Activated CD4-positive, alpha-beta memory T cell treated with anti-CD3 and anti-CD28 coated beads for 36 hours (primary cell): ENCODE results near the gene GPR35. TPM values are rescaled to one million over a fixed set of nuclear protein-coding genes. Genes with fewer than 3 reads are reported as not detected.

Source experiments
- CTCF ChIA-PET: fragments of 350-600 bp; sonication (Branson Sonifier 250); formaldehyde crosslinking; loops from one replicate; lab custom pipeline; 2021; ENCODE audit warnings: antibody characterized with exemption, inconsistent platforms; lab: Charles Lee
- POLR2A ChIA-PET: fragments of 350-600 bp; sonication (Branson Sonifier 250); formaldehyde crosslinking; loops from one replicate; lab custom pipeline; 2021; ENCODE audit warnings: antibody characterized with exemption; lab: Charles Lee
- DNase-seq: peaks from one replicate; pipeline ENCODE4 v3.0.0-alpha.2; 2020
- H3K27ac Mint-ChIP-seq: one replicate; pipeline ENCODE4 v1.8.0; 2021; ENCODE audit warnings: mixed read lengths
- H3K27me3 Mint-ChIP-seq: one replicate; pipeline ENCODE4 v1.8.0; 2021; ENCODE audit warnings: mixed read lengths
- H3K36me3 Mint-ChIP-seq: one replicate; pipeline ENCODE4 v1.8.0; 2021; ENCODE audit warnings: mixed read lengths
- H3K4me1 Mint-ChIP-seq: one replicate; pipeline ENCODE4 v1.8.0; 2021; ENCODE audit warnings: low read depth, mixed read lengths
- H3K4me3 Mint-ChIP-seq: one replicate; pipeline ENCODE4 v1.8.0; 2021; ENCODE audit warnings: mild to moderate bottlenecking, mixed read lengths
- H3K9me3 Mint-ChIP-seq: one replicate; pipeline ENCODE4 v1.8.0; 2021; ENCODE audit warnings: mixed read lengths
- intact Hi-C: fragments of 100-400 bp; cut with micrococcal nuclease; formaldehyde crosslinking; loops from one replicate; pipeline ENCODE4 v1.15.1; 2023
- total RNA-seq, 2 experiments: library from RNA; stranded (reverse); gene quantifications; one replicate each; pipeline ENCODE4 v1.2.3, GENCODE V29; 2021

The GPR35 gene
- total RNA-seq, 2 experiments from 2014 or later: 3.4 to 4.7 TPM

DNA sequence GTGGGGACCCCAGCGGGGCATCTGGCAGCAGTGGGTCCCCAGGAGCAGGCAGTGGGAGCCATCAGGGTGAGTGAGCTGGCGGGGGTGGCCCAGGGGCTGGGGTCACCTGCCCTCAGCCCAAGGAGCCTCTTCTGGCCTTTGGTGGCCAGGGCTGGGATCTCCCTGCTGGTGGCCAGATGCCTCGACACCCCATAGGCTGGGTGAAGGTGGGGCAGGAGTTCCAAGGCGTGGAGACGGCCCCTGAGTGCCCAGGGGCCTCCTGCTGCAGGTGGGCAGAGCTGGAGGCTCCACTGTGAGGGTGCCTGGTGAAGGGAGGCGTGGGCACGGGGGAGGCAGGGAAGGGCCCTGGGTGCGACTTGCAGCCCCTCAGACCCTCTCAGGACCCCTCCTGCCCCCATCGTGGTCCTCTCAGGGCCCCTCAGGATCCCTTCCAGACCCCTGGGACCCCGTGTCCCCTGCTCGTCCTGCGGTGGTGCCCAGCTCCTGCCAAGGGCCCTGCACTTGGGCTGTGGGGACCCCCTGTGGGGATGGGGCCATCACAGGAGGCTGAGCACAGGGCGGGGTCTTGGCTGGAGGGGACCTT, 5.0 kb upstream of the GPR35 start:
- no peak overlapping the region for H3K4me3 Mint-ChIP-seq
- H3K27me3 Mint-ChIP-seq: no peaks in the 10 kb centered on the region
- peaks cover 8% of the 10 kb centered on the region for H3K9me3 Mint-ChIP-seq
- POLR2A ChIA-PET: interaction anchor here (2.4 kb wide), 1 partner anchor 54 kb away, joined by 26 read pairs; no protein-coding TSS in a partner anchor
- no peak overlapping the region for H3K27ac Mint-ChIP-seq
- intact Hi-C loops: no loop called here
- peaks cover 36% of the 10 kb centered on the region for H3K4me1 Mint-ChIP-seq
- CTCF ChIA-PET: interaction anchor here (0.6 kb wide), 1 partner anchor 34 kb away, joined by 6 read pairs; no protein-coding TSS in a partner anchor
- DNase-seq: no peak
- H3K36me3 Mint-ChIP-seq: peaks cover 9% of the 10 kb centered on the region

DNA sequence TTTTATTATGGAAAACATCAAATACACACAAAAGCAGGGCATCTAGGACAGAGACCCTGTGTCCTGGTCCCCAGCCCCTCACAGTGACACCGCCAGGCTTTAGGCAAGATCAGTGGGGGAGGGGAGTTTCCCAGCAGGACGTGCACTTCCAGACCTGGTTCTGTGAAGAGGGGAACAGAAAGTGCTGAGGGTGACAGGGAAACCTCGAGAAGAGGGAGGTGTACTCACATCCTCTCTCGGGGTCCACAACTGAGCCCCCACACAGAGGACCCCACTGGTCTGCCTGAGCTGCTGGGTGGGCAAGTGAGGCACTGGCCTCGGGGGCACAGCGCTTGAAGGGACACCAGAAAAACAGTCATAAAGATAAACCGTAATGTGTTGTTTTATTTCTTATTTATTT, 4.4 kb upstream of the GPR35 start:
- H3K4me1 Mint-ChIP-seq: peaks cover 40% of the 10 kb centered on the region
- no peak overlapping the region for H3K4me3 Mint-ChIP-seq
- no peaks in the 10 kb centered on the region for H3K27me3 Mint-ChIP-seq
- ChIA-PET POLR2A (interaction anchor here (1.1 to 2.4 kb wide), 3 partner anchors 8 to 55 kb away, joined by 4 to 26 read pairs (median 10); partner anchors contain the start of gene CAPN10), CTCF (interaction anchor here (1.3 to 2.3 kb wide), 2 partner anchors 55 to 107 kb away, joined by 8 to 9 read pairs; no protein-coding TSS in a partner anchor)
- H3K36me3 Mint-ChIP-seq: peaks cover 9% of the 10 kb centered on the region
- DNase-seq: peak; percentile 20
- peaks cover 8% of the 10 kb centered on the region for H3K9me3 Mint-ChIP-seq
- peak overlapping the region; percentile 85 for H3K27ac Mint-ChIP-seq
- intact Hi-C loops: loop anchor here (1.0 kb wide), 1 partner anchor 56 kb away; no protein-coding TSS in a partner anchor

DNA sequence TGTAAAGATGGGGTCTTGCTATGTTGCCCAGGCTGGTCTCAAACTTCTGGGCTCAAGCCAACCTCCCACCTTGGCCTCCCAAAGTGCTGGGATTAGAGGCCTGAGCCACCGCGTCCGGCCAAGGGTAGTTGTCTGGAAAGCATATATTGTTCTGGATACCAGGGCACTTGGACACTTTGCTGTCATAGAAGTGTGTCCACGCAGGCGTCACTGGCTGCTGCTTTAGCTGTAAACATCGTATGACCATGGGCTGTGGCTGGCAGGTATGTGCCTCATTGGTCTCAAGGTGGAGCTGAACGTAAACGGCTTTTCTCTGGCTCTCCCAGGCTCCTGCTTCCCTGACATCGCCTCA, 3.2 kb upstream of the GPR35 start:
- no peak for DNase-seq
- ChIA-PET CTCF (interaction anchor here (0.8 to 2.3 kb wide), 4 partner anchors 34 to 108 kb away, joined by 6 to 9 read pairs (median 8); no protein-coding TSS in a partner anchor), POLR2A (interaction anchor here (1.1 to 2.4 kb wide), 4 partner anchors 9 to 60 kb away, joined by 4 to 26 read pairs (median 8); partner anchors contain the start of gene CAPN10)
- Mint-ChIP-seq H3K4me1 (peaks cover 47% of the 10 kb centered on the region), H3K36me3 (peaks cover 9% of the 10 kb centered on the region), H3K9me3 (peaks cover 5% of the 10 kb centered on the region), H3K27ac (peak overlapping the region; percentile 85), H3K4me3 (no peak overlapping the region), H3K27me3 (no peaks in the 10 kb centered on the region)
- intact Hi-C loops: no loop called here

DNA sequence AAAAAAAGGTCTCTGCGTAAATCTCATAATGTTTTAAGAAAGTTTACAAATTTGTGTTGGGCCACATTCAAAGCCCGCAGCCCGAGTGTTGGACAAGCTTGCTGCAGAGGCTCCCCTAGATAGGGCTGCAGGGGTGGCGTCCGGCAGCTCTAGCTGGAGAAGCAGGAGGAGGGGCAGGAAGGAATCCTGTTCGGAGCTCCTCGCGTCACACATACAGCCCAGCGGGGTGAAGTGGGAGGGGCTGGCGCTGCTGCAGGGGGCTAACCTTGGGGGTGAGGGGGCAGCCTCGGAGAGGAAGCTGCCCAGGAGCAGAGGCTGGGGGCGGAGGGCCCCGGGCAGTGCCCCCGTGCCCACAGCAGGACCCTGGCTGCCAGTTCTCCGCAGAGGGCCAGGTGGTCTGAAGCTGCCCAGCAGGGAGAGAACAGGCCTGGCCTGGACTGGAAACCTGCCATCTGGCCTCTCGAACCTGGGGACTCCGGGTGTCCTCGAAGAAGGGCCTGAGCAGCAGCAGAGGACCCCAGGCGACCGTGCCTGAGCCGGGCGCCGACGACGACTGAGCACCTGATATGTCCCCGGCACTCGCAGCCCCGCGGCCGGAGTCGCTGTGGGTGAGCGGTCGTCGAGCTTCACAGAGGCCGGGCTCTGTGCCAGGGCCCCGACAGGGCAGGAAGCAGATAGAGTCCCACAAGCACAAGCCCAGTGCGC, 2.6 kb upstream of the GPR35 start:
- CTCF ChIA-PET: interaction anchor here (1.8 to 2.3 kb wide), 2 partner anchors 43 to 108 kb away, joined by 7 to 9 read pairs; no protein-coding TSS in a partner anchor
- H3K27me3 Mint-ChIP-seq: no peaks in the 10 kb centered on the region

DNA sequence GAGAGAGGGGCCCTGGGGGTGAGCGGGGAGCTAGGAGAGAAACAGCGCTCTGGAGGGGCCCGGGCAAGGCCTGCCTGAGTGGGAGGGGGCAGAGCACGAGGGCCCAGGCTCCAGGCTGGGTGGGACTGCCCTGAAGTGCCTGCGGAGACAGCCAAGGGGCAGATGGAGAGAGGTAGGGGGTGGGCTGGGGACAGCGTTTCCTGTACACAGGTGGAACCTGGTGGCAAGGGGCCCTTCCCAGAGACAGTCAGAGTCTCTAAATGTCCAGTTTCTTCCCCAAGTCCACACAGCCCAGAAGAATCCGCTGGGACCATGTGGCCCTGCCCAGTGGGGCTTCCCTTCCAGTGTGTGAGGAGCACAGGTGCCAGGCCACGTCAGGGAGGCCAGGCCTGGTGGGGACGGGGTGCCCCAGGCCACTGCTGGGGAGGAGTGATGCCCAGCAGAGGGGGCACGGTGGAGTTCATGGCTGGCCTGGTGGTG, 1.7 kb upstream of the GPR35 start:
- POLR2A ChIA-PET: interaction anchor here (2.1 kb wide), 1 partner anchor 37 kb away, joined by 7 read pairs; the partner anchor contains the start of gene CAPN10
- Mint-ChIP-seq H3K27ac (no peak overlapping the region), H3K36me3 (peaks cover 5% of the 10 kb centered on the region), H3K27me3 (no peaks in the 10 kb centered on the region), H3K4me3 (no peak overlapping the region), H3K9me3 (no peaks in the 10 kb centered on the region), H3K4me1 (peaks cover 51% of the 10 kb centered on the region)
- CTCF ChIA-PET: no interaction called here
- no peak for DNase-seq
- intact Hi-C loops: no loop called here

More for the DNA sequence above, 2.6 kb upstream of the GPR35 start:
- Mint-ChIP-seq H3K36me3 (peaks cover 8% of the 10 kb centered on the region), H3K27ac (peak overlapping the region; percentile 85), H3K4me1 (peaks cover 51% of the 10 kb centered on the region), H3K4me3 (no peak overlapping the region), H3K9me3 (peaks cover 3% of the 10 kb centered on the region)
- POLR2A ChIA-PET: interaction anchor here (1.6 to 2.4 kb wide), 2 partner anchors 56 to 61 kb away, joined by 6 to 26 read pairs; no protein-coding TSS in a partner anchor
- intact Hi-C loops: no loop called here
- DNase-seq: peak; percentile 67

DNA sequence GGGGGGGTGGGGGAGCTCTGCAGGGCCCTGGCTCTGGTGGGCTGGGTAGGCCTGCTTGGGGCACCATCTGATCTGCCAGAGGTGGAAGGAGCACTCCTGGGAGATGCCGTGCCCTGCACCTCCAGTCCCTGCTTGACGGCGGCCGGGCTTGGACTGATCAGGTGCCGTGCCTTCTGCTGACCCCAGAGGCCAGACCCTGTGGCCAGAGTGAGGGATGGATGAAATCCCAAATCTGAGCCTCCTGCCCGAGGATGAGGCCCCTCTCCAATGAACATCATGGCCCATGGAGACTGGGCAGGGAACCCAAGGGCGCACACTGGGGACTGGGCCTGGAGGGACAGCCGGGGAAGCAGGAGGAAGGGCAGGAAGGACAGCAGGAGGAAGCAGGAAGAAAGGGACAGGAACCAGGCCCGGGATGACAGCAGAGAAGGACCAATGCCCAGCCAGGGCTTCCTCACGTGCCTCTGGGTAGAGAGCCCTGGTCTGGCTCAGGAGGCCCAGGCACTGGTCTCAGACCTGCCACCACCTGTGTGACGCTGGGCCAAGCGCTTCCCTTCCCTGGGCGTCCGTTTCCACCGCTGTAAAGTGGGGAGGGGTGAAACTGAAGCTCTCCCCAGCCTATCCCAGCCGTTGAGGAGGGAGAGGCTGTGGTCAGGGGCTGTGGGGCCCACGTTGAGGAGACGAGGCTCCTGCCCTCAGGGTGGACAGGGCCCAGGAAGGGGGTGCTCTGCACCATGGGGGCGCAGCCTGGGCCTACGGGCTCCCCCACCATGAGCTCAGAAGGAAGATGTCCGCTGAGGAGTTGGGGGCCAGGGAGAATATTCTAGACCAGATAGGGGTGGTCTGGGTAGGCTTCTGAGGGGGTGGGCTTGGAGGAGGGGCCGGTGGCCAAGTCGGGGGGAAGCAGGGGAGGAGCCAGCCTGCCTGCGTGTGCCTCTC, 1.0 kb upstream of the GPR35 start:
- Mint-ChIP-seq H3K4me3 (no peak overlapping the region), H3K36me3 (no peaks in the 10 kb centered on the region), H3K4me1 (peaks cover 51% of the 10 kb centered on the region), H3K9me3 (no peaks in the 10 kb centered on the region), H3K27ac (peak overlapping the region; percentile 64), H3K27me3 (no peaks in the 10 kb centered on the region)
- DNase-seq: no peak
- intact Hi-C loops: no loop called here
- CTCF ChIA-PET: no interaction called here
- POLR2A ChIA-PET: interaction anchor here (1.1 to 2.1 kb wide), 4 partner anchors 12 to 527 kb away, joined by 3 to 7 read pairs (median 4); partner anchors contain the start of gene CAPN10

DNA sequence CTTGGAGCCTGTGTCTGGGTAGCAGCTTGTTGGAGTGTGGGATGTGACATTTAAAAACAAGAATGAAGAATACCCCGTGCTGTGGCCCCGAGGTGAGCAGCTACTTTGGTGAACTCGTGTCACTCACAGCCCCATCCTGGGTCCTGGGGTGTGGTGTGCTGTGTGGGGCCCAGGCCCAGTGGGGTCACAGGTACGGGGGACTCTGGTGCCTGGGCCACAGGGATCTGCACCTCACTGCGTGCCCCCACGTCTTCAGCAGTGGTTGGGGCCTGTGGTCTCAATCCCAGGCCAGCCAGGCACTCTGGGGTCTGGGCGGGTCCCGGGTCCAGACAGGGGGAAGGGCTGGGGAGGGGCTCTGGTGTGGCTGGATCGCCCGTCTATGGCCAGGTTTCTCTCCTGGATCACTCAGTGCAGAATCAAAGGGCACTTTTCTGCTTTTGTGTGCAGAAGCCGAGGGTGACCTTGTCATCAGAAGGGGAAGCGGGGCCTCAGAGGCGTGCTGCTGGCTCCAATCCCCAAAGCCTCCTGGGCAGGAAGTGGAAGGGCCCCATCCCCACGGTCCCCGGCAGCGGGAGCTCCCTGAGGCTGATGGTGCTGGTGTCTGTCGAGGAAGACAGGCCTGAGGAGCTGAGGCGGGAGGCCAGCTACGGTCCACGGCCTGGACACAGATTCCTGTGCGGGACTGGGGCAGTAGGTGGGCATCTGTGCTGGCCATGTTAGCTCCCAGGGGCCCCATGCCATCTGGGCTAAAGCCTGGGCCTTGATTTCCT, 1.4 kb downstream of the GPR35 start:
- ChIA-PET CTCF (no interaction called here), POLR2A (interaction anchor here (1.3 kb wide), 1 partner anchor 29 kb away, joined by 3 read pairs; no protein-coding TSS in a partner anchor)
- peak; percentile 66 for DNase-seq
- peak overlapping the region; percentile 69 for H3K27ac Mint-ChIP-seq
- no peaks in the 10 kb centered on the region for H3K27me3 Mint-ChIP-seq
- H3K4me1 Mint-ChIP-seq: peaks cover 37% of the 10 kb centered on the region
- H3K36me3 Mint-ChIP-seq: no peaks in the 10 kb centered on the region
- no peaks in the 10 kb centered on the region for H3K9me3 Mint-ChIP-seq
- intact Hi-C loops: loop anchor here (5.0 kb wide), 1 partner anchor 39 kb away; the partner anchor contains the start of gene CAPN10
- H3K4me3 Mint-ChIP-seq: peak overlapping the region; percentile 23

DNA sequence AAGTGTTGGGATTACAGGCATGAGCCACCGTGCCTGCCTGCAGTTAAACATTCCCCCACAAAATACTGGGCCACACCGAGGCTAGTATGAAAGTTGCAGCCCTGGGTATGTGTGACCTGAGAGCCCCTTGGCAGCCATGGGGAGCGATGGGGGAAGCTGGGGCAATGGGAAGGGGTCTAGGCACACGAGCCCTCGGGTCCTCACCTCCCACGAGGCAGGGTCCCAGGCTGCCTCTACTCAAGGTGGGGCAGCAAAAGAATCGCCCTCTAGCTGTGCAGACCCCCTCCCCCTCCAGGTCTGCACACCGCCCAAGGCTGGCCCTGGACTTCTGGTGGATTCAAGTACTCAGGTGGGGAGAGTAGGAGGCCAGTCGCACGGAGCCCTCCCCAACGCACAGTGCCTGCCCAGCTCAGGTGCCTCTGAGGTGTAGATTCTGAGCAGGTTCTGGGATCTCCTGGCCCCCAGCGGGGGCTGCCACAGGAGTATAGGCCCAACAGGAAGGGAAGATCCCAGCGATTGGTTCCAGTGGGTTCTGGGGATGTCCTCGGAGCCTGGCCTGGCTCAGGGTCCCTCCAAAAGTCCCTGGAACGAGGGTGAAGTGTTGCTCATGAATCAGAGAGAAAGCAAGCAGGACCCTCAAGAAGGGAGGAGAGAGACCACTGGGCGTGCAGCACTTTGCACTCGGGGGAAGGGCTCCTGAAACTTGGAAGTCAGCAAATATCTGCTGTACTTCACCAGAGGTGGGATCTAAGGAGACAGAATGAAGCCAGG, 2.6 kb downstream of the GPR35 start:
- POLR2A ChIA-PET: interaction anchor here (1.3 kb wide), 1 partner anchor 28 kb away, joined by 3 read pairs; no protein-coding TSS in a partner anchor
- no peak overlapping the region for H3K4me3 Mint-ChIP-seq
- H3K27me3 Mint-ChIP-seq: no peaks in the 10 kb centered on the region
- no peak for DNase-seq
- no peaks in the 10 kb centered on the region for H3K36me3 Mint-ChIP-seq
- H3K9me3 Mint-ChIP-seq: peaks cover 3% of the 10 kb centered on the region
- CTCF ChIA-PET: interaction anchor here (1.1 kb wide), 1 partner anchor 62 kb away, joined by 3 read pairs; no protein-coding TSS in a partner anchor
- peaks cover 29% of the 10 kb centered on the region for H3K4me1 Mint-ChIP-seq
- intact Hi-C loops: loop anchor here (5.0 kb wide), 1 partner anchor 41 kb away; the partner anchor contains the start of gene CAPN10
- no peak overlapping the region for H3K27ac Mint-ChIP-seq

DNA sequence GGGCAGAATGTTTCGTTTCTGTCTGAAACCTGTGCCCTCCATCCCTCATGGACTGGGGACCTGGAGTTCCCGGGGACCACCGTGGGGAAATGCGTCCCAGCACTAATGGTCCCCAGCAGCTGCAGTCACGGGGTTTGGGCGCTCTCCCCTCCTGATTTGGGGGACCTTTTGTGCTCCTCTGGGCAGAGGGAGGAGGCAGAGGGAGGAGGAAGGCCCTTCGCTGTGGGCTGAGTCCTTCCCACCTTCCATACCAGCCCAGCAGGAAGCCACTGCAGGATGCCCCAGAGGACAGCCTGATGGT, 3.2 kb downstream of the GPR35 start:
- CTCF ChIA-PET: no interaction called here
- Mint-ChIP-seq H3K27me3 (no peaks in the 10 kb centered on the region), H3K4me1 (peaks cover 27% of the 10 kb centered on the region), H3K4me3 (no peak overlapping the region), H3K27ac (no peak overlapping the region), H3K9me3 (peaks cover 8% of the 10 kb centered on the region), H3K36me3 (no peaks in the 10 kb centered on the region)
- intact Hi-C loops: loop anchor here (5.0 kb wide), 1 partner anchor 41 kb away; the partner anchor contains the start of gene CAPN10
- POLR2A ChIA-PET: no interaction called here
- no peak for DNase-seq
